Fibroblast of lung (primary cell): ENCODE measurements around the gene FAM20B. TPM values are rescaled to one million over a fixed set of nuclear protein-coding genes. Genes with fewer than 3 reads are reported as not detected.

Experiments used
- DNase-seq, 2 donors: peaks; one replicate each; pipeline versions ENCODE4 v3.0.0 to v3.0.0-alpha.2; 2010; ENCODE audit warnings: low read depth in 2 of 2
- H2AFZ ChIP-seq: 2 replicates; pipeline ENCODE4 v1.5.1; 2012; ENCODE audit warnings: low read length, control low read depth, inconsistent platforms
- H3K27ac ChIP-seq: 2 replicates; pipeline ENCODE4 v1.5.1; 2011; ENCODE audit warnings: low read length, control low read depth; ENCODE audit not compliant: insufficient read depth
- H3K27me3 ChIP-seq: 2 replicates; pipeline ENCODE4 v1.5.1; 2011; ENCODE audit warnings: mild to moderate bottlenecking, low read length; ENCODE audit not compliant: control insufficient read depth, insufficient read depth
- H3K36me3 ChIP-seq: 2 replicates; pipeline ENCODE4 v1.5.1; 2011; ENCODE audit warnings: low read length; ENCODE audit not compliant: control insufficient read depth, insufficient read depth
- H3K4me1 ChIP-seq: 2 replicates; pipeline ENCODE4 v1.5.1; 2011; ENCODE audit warnings: low read length; ENCODE audit not compliant: control insufficient read depth, insufficient read depth; ENCODE audit errors: extremely low read depth
- H3K4me2 ChIP-seq: 2 replicates; pipeline ENCODE4 v1.5.1; 2011; ENCODE audit warnings: low read length, control low read depth; ENCODE audit not compliant: insufficient read depth; ENCODE audit errors: extremely low read depth
- H3K4me3 ChIP-seq, 4 experiments: fragments of 200-600 bp in 1 of 4; sonication (generic) in 1 of 4; replicated peaks in 1 of 4; 2 replicates each; pipeline ENCODE4 v1.5.1; 2011 to 2016; ENCODE audit warnings: low read length in 4 of 4, low read depth in 3 of 4, mild to moderate bottlenecking in 3 of 4, control low read depth in 2 of 4, inconsistent platforms in 1 of 4, mixed read lengths in 1 of 4; ENCODE audit not compliant: insufficient read depth in 1 of 4; ENCODE audit errors: control extremely low read depth in 1 of 4
- H3K79me2 ChIP-seq: 2 replicates; pipeline ENCODE4 v1.5.1; 2012; ENCODE audit warnings: mild to moderate bottlenecking, low read length, inconsistent platforms; ENCODE audit not compliant: control insufficient read depth, insufficient read depth
- H3K9ac ChIP-seq: 2 replicates; pipeline ENCODE4 v1.5.1; 2011; ENCODE audit warnings: mild to moderate bottlenecking, low read length, control low read depth; ENCODE audit not compliant: insufficient read depth
- H3K9me3 ChIP-seq: 2 replicates; pipeline ENCODE4 v1.5.1; 2012; ENCODE audit warnings: low read depth, low read length; ENCODE audit not compliant: control insufficient read depth, insufficient read depth
- H4K20me1 ChIP-seq: 2 replicates; pipeline ENCODE4 v1.5.1; 2011; ENCODE audit warnings: low read length; ENCODE audit not compliant: control insufficient read depth, insufficient read depth; ENCODE audit errors: extremely low read depth
- CTCF ChIP-seq, 2 donors: IDR thresholded peaks in 1 of 2; conservative IDR thresholded peaks in 1 of 2; 1 replicate in 1 of 2; 2 replicates in 1 of 2; pipeline ENCODE4 v1.5.1; 2011 to 2012; ENCODE audit warnings: low read length in 2 of 2, control low read depth in 1 of 2, inconsistent platforms in 1 of 2, low read depth in 1 of 2, mild to moderate bottlenecking in 1 of 2
- EZH2 ChIP-seq: IDR thresholded peaks from 2 replicates; pipeline ENCODE4 v1.5.1; 2012; ENCODE audit warnings: low read length, control low read depth, mild to moderate bottlenecking; ENCODE audit errors: missing control alignments
- polyA plus RNA-seq, 2 donors: library from polyadenylated mRNA; depleted of rRNA in 1 of 2; stranded (reverse) in 1 of 2; unstranded in 1 of 2; fragments of >200 nt; gene quantifications; 2 replicates each; pipeline ENCODE4 v1.2.1, GENCODE V29; 2011 to 2012; ENCODE audit warnings: missing spikeins in 1 of 2
- total RNA-seq: library from RNA; depleted of rRNA; stranded (reverse); fragments of >200 nt; gene quantifications from 2 replicates; pipeline ENCODE4 v1.2.1, GENCODE V29; 2014

FAM20B gene
- total and polyA plus RNA-seq, 2 donors (not counting 1 experiment from before 2014, with no cell fraction given) = 42.1 to 45.2 TPM

- H3K9ac ChIP-seq = no peak overlapping the region
- no peaks in the 10 kb centered on the region for H3K36me3 ChIP-seq
- H4K20me1 ChIP-seq = no peaks in the 10 kb centered on the region
- H3K9me3 ChIP-seq = no peaks in the 10 kb centered on the region
- H2AFZ ChIP-seq = peak overlapping the region; percentile 61
- H3K4me2 ChIP-seq = peak overlapping the region; percentile 72
- peaks cover 10% of the 10 kb centered on the region for H3K4me1 ChIP-seq
- peaks cover 2% of the 10 kb centered on the region for H3K79me2 ChIP-seq
- H3K27ac ChIP-seq = no peak overlapping the region
- H3K4me3 ChIP-seq = peak overlapping the region in 3 of 4 experiments; percentile 6 to 43 (median 24)
- H3K27me3 ChIP-seq = no peaks in the 10 kb centered on the region
- peak; percentile 31 to 64 for DNase-seq
- TF ChIP-seq CTCF (conservative IDR thresholded peaks at IDR 0.05 in 1 of 2, IDR thresholded peaks at IDR 0.05 in 1 of 2; ENCODE audit: low read depth in 1 of 2, low read length in 2 of 2) (no peak), EZH2 (no peak)
Observed at GRCh38 chr1:179021873-179022272, 3.8 kb upstream of the FAM20B start.

- no peak overlapping the region for H3K4me3 ChIP-seq
- H3K27me3 ChIP-seq = no peaks in the 10 kb centered on the region
- peaks cover 23% of the 10 kb centered on the region for H3K79me2 ChIP-seq
- H4K20me1 ChIP-seq = no peaks in the 10 kb centered on the region
- TF ChIP-seq CTCF (conservative IDR thresholded peaks at IDR 0.05 in 1 of 2, IDR thresholded peaks at IDR 0.05 in 1 of 2; ENCODE audit: low read depth in 1 of 2, low read length in 2 of 2) (no peak), EZH2 (no peak)
- no peak overlapping the region for H3K9ac ChIP-seq
- H3K4me2 ChIP-seq = no peak overlapping the region
- H3K36me3 ChIP-seq = no peaks in the 10 kb centered on the region
- H3K9me3 ChIP-seq = no peaks in the 10 kb centered on the region
- H3K4me1 ChIP-seq = no peaks in the 10 kb centered on the region
- H2AFZ ChIP-seq = no peak overlapping the region
- DNase-seq = no peak
- H3K27ac ChIP-seq = no peak overlapping the region
Observed at GRCh38 chr1:179023946-179024650, 1.6 kb upstream of the FAM20B start.

- Histone ChIP-seq H3K79me2 (peaks cover 43% of the 10 kb centered on the region), H3K4me3 (peak overlapping the region; percentile 66 to 98 (median 78)), H3K9me3 (no peaks in the 10 kb centered on the region), H4K20me1 (no peaks in the 10 kb centered on the region), H3K4me2 (peak overlapping the region; percentile 84), H3K9ac (peak overlapping the region; percentile 94), H2AFZ (peak overlapping the region; percentile 12), H3K27me3 (no peaks in the 10 kb centered on the region), H3K4me1 (no peaks in the 10 kb centered on the region), H3K27ac (peak overlapping the region; percentile 78), H3K36me3 (no peaks in the 10 kb centered on the region)
- TF ChIP-seq CTCF (conservative IDR thresholded peaks at IDR 0.05 in 1 of 2, IDR thresholded peaks at IDR 0.05 in 1 of 2; ENCODE audit: low read depth in 1 of 2, low read length in 2 of 2) (no peak), EZH2 (no peak)
- DNase-seq = peak; percentile 51 to 52
Observed at GRCh38 chr1:179025975-179026812, 500 bp downstream of the FAM20B start.
